HEK293 (cell line): ENCODE results near the gene KCNQ1.

Experiments
- CTCF ChIA-PET: fragments of 350-600 bp; formaldehyde crosslinking; extraction: SDS; loops from one replicate; lab custom pipeline; 2021; ENCODE audit warnings: antibody characterized with exemption; lab: Yijun Ruan, JAX
- POLR2A ChIA-PET: fragments of 300-600 bp; formaldehyde crosslinking; extraction: SDS; loops from one replicate; lab custom pipeline; 2020; ENCODE audit warnings: antibody characterized with exemption, inconsistent platforms; lab: Yijun Ruan, JAX
- H3K27ac ChIP-seq: fragments of 200-500 bp; sonication (Bioruptor generic); 2 replicates; pipeline ENCODE4 v1.5.1; 2014; ENCODE audit warnings: low read depth, low read length, control low read depth, inconsistent platforms; ENCODE audit errors: extremely low read depth
- H3K36me3 ChIP-seq, 2 experiments: fragments of 200-500 bp in 1 of 2; sonication (Bioruptor generic) in 1 of 2; 1 replicate in 1 of 2; 2 replicates in 1 of 2; pipeline ENCODE4 v1.5.1; 2014 to 2017; ENCODE audit warnings: inconsistent platforms in 2 of 2, low read length in 2 of 2; ENCODE audit not compliant: control insufficient read depth in 2 of 2, insufficient read depth in 1 of 2
- H3K4me1 ChIP-seq: fragments of 200-500 bp; sonication (Bioruptor generic); 2 replicates; pipeline ENCODE4 v1.5.1; 2014; ENCODE audit warnings: mild to moderate bottlenecking, low read length, inconsistent platforms; ENCODE audit not compliant: control insufficient read depth, insufficient read depth
- H3K4me3 ChIP-seq: 2 replicates; pipeline ENCODE4 v1.5.1; 2011; ENCODE audit warnings: low read depth, mild to moderate bottlenecking, control low read depth, low read length, moderate library complexity
- H3K9me3 ChIP-seq: fragments of 200-500 bp; sonication (Bioruptor generic); 2 replicates; pipeline ENCODE4 v1.5.1; 2014; ENCODE audit warnings: low read depth, low read length, inconsistent platforms; ENCODE audit not compliant: control insufficient read depth, insufficient read depth
- ATF2 ChIP-seq: fragments of 450-650 bp; formaldehyde crosslinking; IDR thresholded peaks from 2 replicates; pipeline ENCODE4 v1.5.1; 2016; ENCODE audit warnings: missing biosample characterization, missing genetic modification characterization, low read depth
- BCL6B ChIP-seq: fragments of 450-650 bp; formaldehyde crosslinking; IDR thresholded peaks from 2 replicates; pipeline ENCODE4 v1.5.1; 2017; ENCODE audit warnings: missing biosample characterization, missing genetic modification characterization
- MEIS1 ChIP-seq: sonication (generic); formaldehyde crosslinking; IDR thresholded peaks from 2 replicates; pipeline ENCODE4 v1.8.1; 2022; ENCODE audit warnings: missing genetic modification reagents, mild to moderate bottlenecking, borderline replicate concordance
- OSR2 ChIP-seq: fragments of 450-650 bp; formaldehyde crosslinking; IDR thresholded peaks from 2 replicates; pipeline ENCODE4 v1.5.1; 2016; ENCODE audit warnings: missing biosample characterization, missing genetic modification characterization
- TRIM28 ChIP-seq: IDR thresholded peaks from 2 replicates; pipeline ENCODE4 v1.6.1; 2011; ENCODE audit warnings: low read length, control low read depth, borderline replicate concordance
- WT1 ChIP-seq: fragments of 450-650 bp; formaldehyde crosslinking; IDR thresholded peaks from 2 replicates; pipeline ENCODE4 v1.5.1; 2016; ENCODE audit warnings: missing biosample characterization, missing genetic modification characterization
- ZBTB10 ChIP-seq: fragments of 450-650 bp; formaldehyde crosslinking; IDR thresholded peaks from 2 replicates; pipeline ENCODE4 v1.5.1; 2016; ENCODE audit warnings: missing biosample characterization, missing genetic modification characterization
- ZNF148 ChIP-seq: fragments of 450-650 bp; formaldehyde crosslinking; IDR thresholded peaks from 2 replicates; pipeline ENCODE4 v1.5.0; 2017; ENCODE audit warnings: missing biosample characterization, missing genetic modification characterization, borderline replicate concordance
- ZNF280D ChIP-seq: fragments of 450-650 bp; formaldehyde crosslinking; IDR thresholded peaks from 2 replicates; pipeline ENCODE4 v1.5.1; 2016; ENCODE audit warnings: missing biosample characterization, missing genetic modification characterization
- ZNF341 ChIP-seq: fragments of 450-650 bp; formaldehyde crosslinking; IDR thresholded peaks from 2 replicates; pipeline ENCODE4; 2016; ENCODE audit warnings: low read depth, missing biosample characterization, missing genetic modification characterization
- ZNF366 ChIP-seq: fragments of 450-650 bp; formaldehyde crosslinking; conservative IDR thresholded peaks from 2 replicates; pipeline ENCODE4 v1.5.1; 2016; ENCODE audit warnings: missing biosample characterization, missing genetic modification characterization
- ZNF391 ChIP-seq: fragments of 450-650 bp; formaldehyde crosslinking; IDR thresholded peaks from 2 replicates; pipeline ENCODE4 v1.5.1; 2016; ENCODE audit warnings: low read depth, missing biosample characterization, missing genetic modification characterization, borderline replicate concordance
- ZNF416 ChIP-seq: fragments of 450-650 bp; formaldehyde crosslinking; IDR thresholded peaks from 2 replicates; pipeline ENCODE4 v1.5.1; 2016; ENCODE audit warnings: missing biosample characterization, missing genetic modification characterization
- ZNF558 ChIP-seq: fragments of 450-650 bp; formaldehyde crosslinking; IDR thresholded peaks from 2 replicates; pipeline ENCODE4 v1.5.1; 2016; ENCODE audit warnings: missing biosample characterization, missing genetic modification characterization
- ZNF580 ChIP-seq: fragments of 450-650 bp; formaldehyde crosslinking; IDR thresholded peaks from 2 replicates; pipeline ENCODE4 v1.5.1; 2016; ENCODE audit warnings: missing biosample characterization, missing genetic modification characterization
- ZNF585B ChIP-seq: fragments of 450-650 bp; formaldehyde crosslinking; IDR thresholded peaks from 2 replicates; pipeline ENCODE4 v1.5.1; 2016; ENCODE audit warnings: missing biosample characterization, missing genetic modification characterization
- ZNF610 ChIP-seq: fragments of 450-650 bp; formaldehyde crosslinking; IDR thresholded peaks from 2 replicates; pipeline ENCODE4 v1.5.1; 2016; ENCODE audit warnings: missing biosample characterization, missing genetic modification characterization, borderline replicate concordance
- ZNF664 ChIP-seq: fragments of 450-650 bp; formaldehyde crosslinking; IDR thresholded peaks from 2 replicates; pipeline ENCODE4 v1.5.1; 2016; ENCODE audit warnings: missing biosample characterization, missing genetic modification characterization
- ZNF677 ChIP-seq: fragments of 450-650 bp; IDR thresholded peaks from 2 replicates; pipeline ENCODE4 v1.5.0; 2018; ENCODE audit warnings: missing biosample characterization, mild to moderate bottlenecking, missing genetic modification characterization, moderate library complexity
- ZNF747 ChIP-seq: fragments of 450-650 bp; formaldehyde crosslinking; IDR thresholded peaks from 2 replicates; pipeline ENCODE4 v1.5.1; 2016; ENCODE audit warnings: missing biosample characterization, missing genetic modification characterization
- ZNF791 ChIP-seq: fragments of 450-650 bp; formaldehyde crosslinking; IDR thresholded peaks from 2 replicates; pipeline ENCODE4 v1.5.1; 2016; ENCODE audit warnings: missing biosample characterization, missing genetic modification characterization
- ZSCAN23 ChIP-seq: fragments of 450-650 bp; formaldehyde crosslinking; IDR thresholded peaks from 2 replicates; pipeline ENCODE4 v1.5.1; 2016; ENCODE audit warnings: missing biosample characterization, missing genetic modification characterization

KCNQ1 gene

GRCh38 chr11:2527621-2528291 lies 82.9 kb downstream of the KCNQ1 start (continued):
- TF ChIP-seq ZNF341 (tag by site-specific recombination) (no peak), ZNF366 (no peak), ATF2 (tag by site-specific recombination) (no peak), BCL6B (tag by site-specific recombination) (no peak), ZNF580 (tag by site-specific recombination) (no peak)

DNA sequence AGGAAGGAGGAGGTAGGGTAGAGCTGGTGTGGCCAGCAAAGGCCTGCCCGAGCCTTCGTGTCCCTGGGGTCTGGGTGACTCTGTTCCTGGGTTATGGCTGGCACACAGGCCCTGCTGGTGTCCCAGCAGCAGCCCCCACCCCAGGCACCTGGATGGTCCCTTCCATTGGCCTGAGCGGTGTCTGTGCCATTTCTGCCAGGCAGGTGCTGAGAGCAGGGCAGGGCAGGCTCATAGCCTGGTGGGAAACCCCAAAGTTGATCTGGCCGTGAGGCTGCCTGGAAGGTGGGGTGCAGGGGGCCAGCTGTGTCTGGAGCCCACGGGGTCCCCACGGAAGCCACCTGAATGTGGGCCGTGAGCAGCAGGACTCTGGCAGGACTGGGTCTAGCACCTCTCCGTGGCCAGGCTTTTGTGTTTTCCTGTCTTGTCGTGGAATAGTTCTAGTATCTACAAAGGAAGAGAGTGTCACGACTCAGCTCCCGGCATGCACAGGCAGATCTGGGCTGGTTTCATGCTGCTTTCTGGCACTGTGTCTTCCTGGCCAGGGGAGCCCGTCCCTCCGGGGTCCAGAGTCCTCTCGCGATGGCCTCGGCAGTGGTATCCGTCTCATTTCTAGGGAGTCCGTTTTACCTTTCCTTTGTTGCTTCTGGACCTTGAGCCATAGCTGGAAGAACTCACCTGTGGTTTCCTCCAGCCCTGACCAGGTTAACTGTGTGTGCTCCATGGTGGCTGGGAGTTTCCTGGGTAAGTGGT lies 83.7 kb downstream of the KCNQ1 start:
- Histone ChIP-seq H3K4me1 (no peaks in the 10 kb centered on the region), H3K9me3 (no peaks in the 10 kb centered on the region), H3K4me3 (no peak overlapping the region), H3K36me3 (no peaks in the 10 kb centered on the region), H3K27ac (no peak overlapping the region)
- POLR2A ChIA-PET: no interaction called here
- CTCF ChIA-PET: interaction anchor here (2.0 to 6.3 kb wide), 2 partner anchors 105 to 359 kb away, joined by 5 to 208 read pairs; no protein-coding TSS in a partner anchor
- TF ChIP-seq ZNF280D (tag by site-specific recombination): no peak
- no peak for TF ChIP-seq ZSCAN23
- no peak for TF ChIP-seq ZNF664 (tag by site-specific recombination)
- no peak for TF ChIP-seq ZNF558
- no peak for TF ChIP-seq OSR2 (tag by site-specific recombination)
- no peak for TF ChIP-seq ZNF791 (tag by site-specific recombination)
- TF ChIP-seq ZNF148 (tag by site-specific recombination): no peak
- no peak for TF ChIP-seq TRIM28
- TF ChIP-seq ZNF677 (tag by site-specific recombination): no peak
- TF ChIP-seq ZNF416: no peak
- TF ChIP-seq ZNF391 (tag by site-specific recombination): no peak
- TF ChIP-seq WT1 (tag by site-specific recombination): no peak
- no peak for TF ChIP-seq MEIS1 (CRISPR knock-in tag)
- TF ChIP-seq ZBTB10: no peak
- no peak for TF ChIP-seq ZNF585B (tag by site-specific recombination)
- no peak for TF ChIP-seq ZNF747 (tag by site-specific recombination)
- no peak for TF ChIP-seq ZNF610
